Hair follicle dermal papilla cell (primary cell): ENCODE data around the gene ATP6V1C2. TPM values are rescaled to one million over a fixed set of nuclear protein-coding genes. Genes with fewer than 3 reads are reported as not detected.

Source experiments
- small RNA-seq: library from RNA; depleted of rRNA; stranded (forward); fragments of <200 nt; gene quantifications from one replicate; pipeline ENCODE3, GENCODE V24; 2012
- total RNA-seq: library from RNA; depleted of rRNA; stranded (reverse); fragments of >200 nt; gene quantifications from 2 replicates; pipeline ENCODE4 v1.2.3, GENCODE V29; 2012

The ATP6V1C2 gene, protein sequence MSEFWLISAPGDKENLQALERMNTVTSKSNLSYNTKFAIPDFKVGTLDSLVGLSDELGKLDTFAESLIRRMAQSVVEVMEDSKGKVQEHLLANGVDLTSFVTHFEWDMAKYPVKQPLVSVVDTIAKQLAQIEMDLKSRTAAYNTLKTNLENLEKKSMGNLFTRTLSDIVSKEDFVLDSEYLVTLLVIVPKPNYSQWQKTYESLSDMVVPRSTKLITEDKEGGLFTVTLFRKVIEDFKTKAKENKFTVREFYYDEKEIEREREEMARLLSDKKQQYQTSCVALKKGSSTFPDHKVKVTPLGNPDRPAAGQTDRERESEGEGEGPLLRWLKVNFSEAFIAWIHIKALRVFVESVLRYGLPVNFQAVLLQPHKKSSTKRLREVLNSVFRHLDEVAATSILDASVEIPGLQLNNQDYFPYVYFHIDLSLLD
- not detected in 2 replicates for total RNA-seq

DNA sequence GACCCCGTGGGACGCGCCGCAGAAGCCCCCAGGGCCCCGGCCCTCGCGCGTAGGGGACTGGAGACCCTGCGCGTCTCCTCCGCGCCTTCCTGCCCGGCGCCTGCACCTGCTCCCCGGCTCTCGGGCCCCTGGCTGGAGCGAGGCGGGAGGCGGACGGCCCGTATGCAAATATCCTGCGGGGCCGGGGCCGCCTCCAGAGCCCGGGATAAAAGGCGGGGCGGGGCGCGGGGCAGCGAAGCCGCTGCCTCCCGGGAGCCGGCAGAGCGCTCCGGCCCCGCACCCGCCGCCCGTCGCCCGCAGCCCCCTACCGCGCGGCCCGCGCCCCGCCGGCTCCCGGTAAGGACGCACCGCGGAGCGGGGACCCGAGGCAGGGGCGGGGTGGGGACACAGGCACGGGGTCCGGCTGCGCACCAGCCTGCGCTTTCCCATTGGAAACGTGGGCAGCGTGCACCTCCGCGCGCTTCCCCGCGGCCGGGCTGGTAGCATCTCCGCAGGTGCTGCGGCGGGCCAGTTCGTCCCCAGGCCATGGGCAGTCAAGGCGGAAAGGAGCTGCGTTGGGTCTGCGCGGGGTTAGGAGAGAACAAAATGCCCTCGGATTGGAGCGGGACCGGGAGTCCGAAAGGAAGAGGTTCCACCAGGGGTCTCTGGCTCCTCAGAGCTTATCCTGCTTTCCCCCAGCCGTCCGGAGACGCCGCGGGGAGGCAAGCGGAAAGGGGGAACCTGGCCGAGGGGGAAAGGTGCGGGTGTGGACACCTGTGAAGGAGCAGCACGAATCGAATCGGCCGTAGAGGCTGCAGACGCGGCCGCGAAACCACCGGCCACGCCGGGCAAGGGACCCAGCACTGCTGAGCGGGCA lies at the start of gene ATP6V1C2:
Gene ATP6V1C2 (plus strand): TSS at position 235 of the 856 bp plus-strand sequence. CDS start 1,220 bp downstream, outside the sequence.

DNA sequence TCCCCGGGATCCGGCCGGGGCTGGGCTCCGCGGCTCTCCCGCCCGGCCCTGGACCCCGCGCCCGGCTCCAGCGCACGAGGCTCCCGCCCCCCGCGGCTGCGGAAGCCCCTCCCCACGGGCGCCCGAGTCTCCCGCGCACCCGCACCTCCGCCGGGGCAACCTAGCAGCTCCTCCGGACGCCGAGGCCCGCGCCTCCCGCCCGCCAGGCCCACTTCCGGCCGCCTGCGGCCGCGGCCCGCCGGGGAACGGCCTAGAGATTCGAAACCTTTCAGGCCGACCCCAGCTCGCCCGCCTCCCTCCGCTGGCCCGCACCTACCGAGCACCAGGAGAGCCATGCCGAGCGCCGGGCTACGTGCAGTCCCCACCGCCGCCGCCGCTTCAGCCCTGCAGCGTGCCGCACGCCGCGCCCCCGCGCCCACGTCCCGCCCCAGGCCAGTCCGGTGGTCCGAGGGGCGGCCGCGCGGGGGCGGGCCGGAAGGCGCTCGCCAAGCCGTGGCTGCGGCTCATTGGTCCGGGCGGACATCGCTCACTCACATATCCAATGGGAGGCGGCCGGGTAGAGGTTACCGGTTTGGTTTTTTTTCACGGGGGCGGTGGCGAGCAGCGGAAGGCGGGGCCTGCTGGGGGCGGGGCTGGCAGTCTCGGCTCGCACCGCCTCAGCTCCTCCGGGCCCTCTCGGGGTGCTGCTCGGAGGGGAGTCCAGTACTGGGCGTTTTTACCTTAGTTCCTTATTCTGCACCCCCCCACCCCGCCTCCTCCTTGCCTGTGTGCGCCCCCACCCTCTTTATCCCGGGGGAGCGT lies 91.1 kb downstream of the ATP6V1C2 start, which contains the start of gene PDIA6:
Gene PDIA6 (minus strand): TSS at position 424 of the 801 bp plus-strand sequence. CDS start 89 bp downstream, at position 335.

Small RNA genes within 50 kb of the gene (small RNA-seq; reads per million reads assigned to genes)
- gene RNU7-138P (not detected), gene RNU7-176P (not detected)

Other genes with a start within 250 kb of the ATP6V1C2 start
- 36.8 and 52.9 TPM in 2 replicates for gene NOL10, start 31.7 kb upstream of the ATP6V1C2 start, total RNA-seq
- 250 and 307 TPM in 2 replicates for gene PDIA6, start 91.2 kb downstream of the ATP6V1C2 start, total RNA-seq
- gene KCNF1, start 190.3 kb downstream of the ATP6V1C2 start, total RNA-seq, result under 0.01 TPM in 1 of 2 replicates, not detected in the other